PFSK-1 (cell line): ENCODE measurements around the gene YPEL1.
A peak's percentile ranks its signal among the peaks of the same experiment; 100 is the strongest.

Experiments used
- FOXP2 ChIP-seq: optimal IDR thresholded peaks from 2 replicates; pipeline ENCODE3; 2011; ENCODE audit warnings: borderline replicate concordance, control low read depth, inconsistent platforms; ENCODE audit not compliant: insufficient read depth; ENCODE audit errors: extremely low read length, extremely low read depth
- POLR2AphosphoS5 ChIP-seq: IDR thresholded peaks from 2 replicates; pipeline ENCODE4 v1.6.1; 2012; ENCODE audit warnings: low read depth, mild to moderate bottlenecking, control low read depth, low read length, moderate library complexity
- SIN3A ChIP-seq: IDR thresholded peaks from 2 replicates; pipeline ENCODE4 v1.6.1; 2012; ENCODE audit warnings: mild to moderate bottlenecking, low read length, moderate library complexity, borderline replicate concordance; ENCODE audit not compliant: insufficient read depth
- TAF1 ChIP-seq: IDR thresholded peaks from 2 replicates; pipeline ENCODE4 v1.6.1; 2012; ENCODE audit warnings: low read length, control low read depth, borderline replicate concordance; ENCODE audit not compliant: insufficient read depth
- TF ChIP-seq, protein P1 (sequence below), 2 experiments: IDR thresholded peaks; 2 replicates each; pipeline versions ENCODE4 v1.6.1 to v1.8.0; 2011 to 2012; ENCODE audit warnings: low read depth in 2 of 2, low read length in 2 of 2, control low read depth in 1 of 2, inconsistent platforms in 1 of 2, mild to moderate bottlenecking in 1 of 2, moderate library complexity in 1 of 2; ENCODE audit not compliant: insufficient read depth in 1 of 2

The YPEL1 gene

GRCh38 chr22:21660904-21661303 lies 74.7 kb downstream of the YPEL1 start:
- TF ChIP-seq SIN3A, result no peak
- TF ChIP-seq POLR2AphosphoS5, result no peak
- no peak for TF ChIP-seq FOXP2
- TF ChIP-seq, protein P1, sequence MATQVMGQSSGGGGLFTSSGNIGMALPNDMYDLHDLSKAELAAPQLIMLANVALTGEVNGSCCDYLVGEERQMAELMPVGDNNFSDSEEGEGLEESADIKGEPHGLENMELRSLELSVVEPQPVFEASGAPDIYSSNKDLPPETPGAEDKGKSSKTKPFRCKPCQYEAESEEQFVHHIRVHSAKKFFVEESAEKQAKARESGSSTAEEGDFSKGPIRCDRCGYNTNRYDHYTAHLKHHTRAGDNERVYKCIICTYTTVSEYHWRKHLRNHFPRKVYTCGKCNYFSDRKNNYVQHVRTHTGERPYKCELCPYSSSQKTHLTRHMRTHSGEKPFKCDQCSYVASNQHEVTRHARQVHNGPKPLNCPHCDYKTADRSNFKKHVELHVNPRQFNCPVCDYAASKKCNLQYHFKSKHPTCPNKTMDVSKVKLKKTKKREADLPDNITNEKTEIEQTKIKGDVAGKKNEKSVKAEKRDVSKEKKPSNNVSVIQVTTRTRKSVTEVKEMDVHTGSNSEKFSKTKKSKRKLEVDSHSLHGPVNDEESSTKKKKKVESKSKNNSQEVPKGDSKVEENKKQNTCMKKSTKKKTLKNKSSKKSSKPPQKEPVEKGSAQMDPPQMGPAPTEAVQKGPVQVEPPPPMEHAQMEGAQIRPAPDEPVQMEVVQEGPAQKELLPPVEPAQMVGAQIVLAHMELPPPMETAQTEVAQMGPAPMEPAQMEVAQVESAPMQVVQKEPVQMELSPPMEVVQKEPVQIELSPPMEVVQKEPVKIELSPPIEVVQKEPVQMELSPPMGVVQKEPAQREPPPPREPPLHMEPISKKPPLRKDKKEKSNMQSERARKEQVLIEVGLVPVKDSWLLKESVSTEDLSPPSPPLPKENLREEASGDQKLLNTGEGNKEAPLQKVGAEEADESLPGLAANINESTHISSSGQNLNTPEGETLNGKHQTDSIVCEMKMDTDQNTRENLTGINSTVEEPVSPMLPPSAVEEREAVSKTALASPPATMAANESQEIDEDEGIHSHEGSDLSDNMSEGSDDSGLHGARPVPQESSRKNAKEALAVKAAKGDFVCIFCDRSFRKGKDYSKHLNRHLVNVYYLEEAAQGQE (IDR thresholded peaks at IDR 0.05; ENCODE audit: insufficient read depth in 1 of 2, low read depth in 2 of 2, low read length in 2 of 2), result no peak
- no peak for TF ChIP-seq TAF1

DNA sequence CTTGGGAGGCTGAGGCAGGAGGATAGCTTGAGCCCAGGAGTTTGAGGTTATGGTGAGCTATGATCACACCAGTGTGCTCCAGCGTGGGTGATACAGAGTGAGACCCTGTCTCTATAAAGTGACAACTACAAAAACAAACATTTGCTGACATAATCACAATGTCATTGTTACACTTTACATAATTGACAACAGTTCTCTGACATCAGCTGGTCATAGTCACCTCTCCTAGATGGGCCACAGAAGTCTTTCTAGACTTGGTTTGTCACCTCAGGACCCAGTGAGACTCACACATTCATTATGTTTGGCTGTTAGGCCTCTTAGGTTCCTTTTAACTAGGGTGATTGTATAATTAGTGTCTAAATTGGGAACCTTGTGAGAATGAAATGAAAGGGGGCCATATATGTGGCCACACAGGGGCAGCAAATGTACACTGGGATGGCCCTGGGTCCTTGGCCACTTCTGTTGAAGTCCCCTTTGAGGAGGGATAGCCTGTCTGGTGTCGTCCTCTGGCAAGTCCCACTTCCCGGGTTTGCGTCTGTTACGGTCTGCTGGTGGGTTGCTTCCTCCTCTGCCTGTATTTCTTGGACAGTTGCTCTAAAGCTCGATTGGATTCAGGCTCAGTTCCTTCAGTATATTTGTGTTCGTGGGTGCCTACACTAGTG lies 75.6 kb downstream of the YPEL1 start:
- TF ChIP-seq, protein P1 (IDR thresholded peaks at IDR 0.05; ENCODE audit: insufficient read depth in 1 of 2, low read depth in 2 of 2, low read length in 2 of 2), result no peak
- TF ChIP-seq POLR2AphosphoS5, result no peak
- TF ChIP-seq TAF1, result no peak
- no peak for TF ChIP-seq FOXP2
- TF ChIP-seq SIN3A, result no peak

GRCh38 chr22:21657360-21658032 lies 78.1 kb downstream of the YPEL1 start:
- TF ChIP-seq POLR2AphosphoS5 (peak; percentile 98), FOXP2 (peak; percentile 71), TAF1 (no peak), SIN3A (peak; percentile 83; the same call in 1 of the 2 replicates)
- TF ChIP-seq, protein P1 (IDR thresholded peaks at IDR 0.05; ENCODE audit: insufficient read depth in 1 of 2, low read depth in 2 of 2, low read length in 2 of 2), result 0 out of 4 replicates have a peak, but pooled peaks of 1 of the 2 experiments have one; percentile 9

- TF ChIP-seq POLR2AphosphoS5 (no peak), SIN3A (no peak), FOXP2 (no peak), TAF1 (no peak)
- TF ChIP-seq, protein P1 (IDR thresholded peaks at IDR 0.05; ENCODE audit: insufficient read depth in 1 of 2, low read depth in 2 of 2, low read length in 2 of 2), result no peak
Measured at GRCh38 chr22:21657020-21657359, 78.6 kb downstream of the YPEL1 start.
